Muscle layer of colon (tissue), 2 donors: Measurements from ENCODE around the gene DRC7.

Experiments used
- H3K27ac ChIP-seq: one replicate; pipeline ENCODE4 v1.7.0; 2013; ENCODE audit warnings: low read depth, mild to moderate bottlenecking, low read length, moderate library complexity
- H3K27me3 ChIP-seq, 2 donors: one replicate each; pipeline ENCODE4 v1.7.0; 2013; ENCODE audit warnings: low read length in 2 of 2, mild to moderate bottlenecking in 2 of 2; ENCODE audit not compliant: insufficient read depth in 2 of 2, control insufficient read depth in 1 of 2
- H3K36me3 ChIP-seq: one replicate; pipeline ENCODE4 v1.7.0; 2013; ENCODE audit warnings: mild to moderate bottlenecking, low read length; ENCODE audit not compliant: insufficient read depth
- H3K4me1 ChIP-seq: one replicate; pipeline ENCODE4 v1.7.0; 2013; ENCODE audit warnings: mild to moderate bottlenecking, low read length; ENCODE audit not compliant: insufficient read depth
- H3K4me3 ChIP-seq, 2 donors: one replicate each; pipeline ENCODE4 v1.7.0; 2013; ENCODE audit warnings: low read length in 2 of 2, low read depth in 1 of 2, mild to moderate bottlenecking in 1 of 2, moderate library complexity in 1 of 2
- H3K9ac ChIP-seq: one replicate; pipeline ENCODE4 v1.7.0; 2013; ENCODE audit warnings: low read length
- H3K9me3 ChIP-seq: one replicate; pipeline ENCODE4 v1.7.0; 2013; ENCODE audit warnings: mild to moderate bottlenecking, low read length
- donor health status: abdominal sarcoma.
- donor health status: Adenocarcinoma of cecum.

The DRC7 gene

GRCh38 chr16:57758331-57759117, 63.9 kb downstream of the DRC7 start:
- no peak overlapping the region for H3K9ac ChIP-seq
- H3K9me3 ChIP-seq, result no peaks in the 10 kb centered on the region
- H3K4me1 ChIP-seq, result no peaks in the 10 kb centered on the region
- H3K36me3 ChIP-seq, result no peaks in the 10 kb centered on the region
- H3K27me3 ChIP-seq, result no peaks in the 10 kb centered on the region
- H3K4me3 ChIP-seq, result no peak overlapping the region
- no peak overlapping the region for H3K27ac ChIP-seq

GRCh38 chr16:57759131-57759530, 64.5 kb downstream of the DRC7 start:
- H3K27me3 ChIP-seq, result no peaks in the 10 kb centered on the region
- H3K9ac ChIP-seq, result no peak overlapping the region
- no peak overlapping the region for H3K27ac ChIP-seq
- no peaks in the 10 kb centered on the region for H3K4me1 ChIP-seq
- H3K4me3 ChIP-seq, result no peak overlapping the region
- H3K36me3 ChIP-seq, result no peaks in the 10 kb centered on the region
- no peaks in the 10 kb centered on the region for H3K9me3 ChIP-seq

GRCh38 chr16:57759541-57760356, 65.1 kb downstream of the DRC7 start:
- Histone ChIP-seq H3K36me3 (no peaks in the 10 kb centered on the region), H3K9ac (no peak overlapping the region), H3K4me1 (no peaks in the 10 kb centered on the region), H3K27me3 (no peaks in the 10 kb centered on the region), H3K4me3 (no peak overlapping the region), H3K27ac (no peak overlapping the region), H3K9me3 (no peaks in the 10 kb centered on the region)

DNA sequence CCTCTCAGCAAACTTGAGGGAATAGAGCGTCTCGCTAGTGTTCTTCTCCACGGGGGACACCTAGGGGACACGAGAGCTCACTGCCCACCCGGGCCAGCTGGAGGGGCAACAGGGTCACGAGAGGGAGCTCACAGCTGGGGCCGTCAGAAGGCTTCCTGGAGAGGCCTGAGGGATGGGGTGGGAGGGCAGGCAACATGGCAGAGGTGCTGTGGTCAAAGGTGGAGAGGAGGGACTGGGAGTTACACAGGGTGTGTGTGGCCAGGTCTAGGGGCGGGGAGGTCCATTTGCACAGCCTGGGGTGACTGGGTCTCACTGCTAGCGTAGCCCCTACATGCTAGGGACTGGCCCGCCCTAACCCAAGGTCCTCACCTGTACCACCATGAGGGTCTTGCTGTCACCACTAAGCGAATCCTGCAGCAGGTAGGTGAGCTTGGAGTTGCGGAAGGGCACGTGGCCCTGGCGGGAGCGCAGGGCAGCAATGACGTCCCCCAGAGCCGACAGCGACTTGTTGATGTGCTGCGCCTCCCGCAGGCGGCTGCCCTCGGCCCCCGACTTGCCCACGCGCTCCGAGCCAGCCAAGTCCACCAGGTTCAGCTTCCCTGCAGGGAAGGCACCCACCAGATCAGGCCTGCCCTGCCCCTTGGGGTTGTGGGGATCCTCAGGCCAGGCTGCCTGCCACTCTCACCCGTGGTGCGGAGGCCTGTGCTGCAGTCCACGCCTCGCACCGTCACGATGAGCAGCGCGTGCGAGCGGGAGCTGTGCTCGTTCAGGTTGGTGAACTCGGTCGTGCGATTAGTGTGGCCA, 66.0 kb downstream of the DRC7 start:
- H3K36me3 ChIP-seq, result no peaks in the 10 kb centered on the region
- no peak overlapping the region for H3K27ac ChIP-seq
- no peaks in the 10 kb centered on the region for H3K9me3 ChIP-seq

GRCh38 chr16:57761301-57761700, 66.7 kb downstream of the DRC7 start:
- Histone ChIP-seq H3K27ac (no peak overlapping the region), H3K36me3 (no peaks in the 10 kb centered on the region), H3K27me3 (no peaks in the 10 kb centered on the region), H3K4me3 (no peak overlapping the region), H3K9ac (no peak overlapping the region), H3K4me1 (no peaks in the 10 kb centered on the region), H3K9me3 (no peaks in the 10 kb centered on the region)

More for the DNA sequence above, 66.0 kb downstream of the DRC7 start:
- H3K4me1 ChIP-seq, result no peaks in the 10 kb centered on the region
- no peaks in the 10 kb centered on the region for H3K27me3 ChIP-seq
- H3K9ac ChIP-seq, result no peak overlapping the region
- no peak overlapping the region for H3K4me3 ChIP-seq

GRCh38 chr16:57761957-57762356, 67.4 kb downstream of the DRC7 start:
- no peak overlapping the region for H3K27ac ChIP-seq
- no peak overlapping the region for H3K4me3 ChIP-seq
- H3K9me3 ChIP-seq, result no peaks in the 10 kb centered on the region
- no peaks in the 10 kb centered on the region for H3K27me3 ChIP-seq
- no peaks in the 10 kb centered on the region for H3K4me1 ChIP-seq
- no peaks in the 10 kb centered on the region for H3K36me3 ChIP-seq
- H3K9ac ChIP-seq, result no peak overlapping the region

DNA sequence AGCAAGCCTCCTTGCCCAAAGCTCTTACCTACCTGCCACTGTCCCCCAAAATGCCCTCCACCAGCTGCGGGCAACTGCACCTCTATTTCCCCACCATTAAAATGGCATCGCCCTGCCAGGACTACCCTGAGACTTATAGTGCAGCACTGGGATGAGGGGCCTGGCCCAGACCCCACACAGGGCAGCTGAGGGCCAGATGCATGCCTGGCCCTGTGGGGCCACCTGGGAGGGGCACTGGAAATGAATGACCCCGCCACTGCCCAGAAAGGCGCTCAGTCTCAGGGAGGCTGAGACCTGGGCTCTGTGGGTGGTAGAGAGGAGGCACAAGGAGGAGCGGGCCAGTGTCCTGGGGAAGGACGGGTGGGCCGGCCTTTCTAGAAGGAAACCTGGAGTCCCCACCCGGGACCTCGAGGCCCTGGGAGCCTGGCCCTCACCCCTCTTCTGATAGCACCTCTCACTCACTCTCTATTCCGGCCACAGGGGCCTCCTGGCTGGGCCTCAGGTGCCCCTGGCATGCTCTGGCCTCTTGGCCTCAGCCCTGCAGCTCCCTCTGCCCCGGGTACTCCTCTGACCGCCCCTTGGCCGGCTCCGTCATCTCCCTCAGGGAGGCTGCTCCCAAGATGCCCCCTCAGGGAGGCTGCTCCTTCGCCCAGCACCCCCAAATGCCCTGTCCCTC, 67.9 kb downstream of the DRC7 start:
- Histone ChIP-seq H3K4me3 (no peak overlapping the region), H3K9ac (no peak overlapping the region), H3K4me1 (no peaks in the 10 kb centered on the region), H3K27me3 (no peaks in the 10 kb centered on the region), H3K36me3 (peaks cover 3% of the 10 kb centered on the region), H3K27ac (no peak overlapping the region), H3K9me3 (no peaks in the 10 kb centered on the region)

- Histone ChIP-seq H3K9ac (no peak overlapping the region), H3K4me3 (no peak overlapping the region), H3K4me1 (no peaks in the 10 kb centered on the region), H3K27me3 (no peaks in the 10 kb centered on the region), H3K36me3 (peaks cover 3% of the 10 kb centered on the region), H3K9me3 (no peaks in the 10 kb centered on the region), H3K27ac (no peak overlapping the region)
These were observed 68.8 kb downstream of the DRC7 start for GRCh38 chr16:57763285-57764005.

- H3K9me3 ChIP-seq, result no peaks in the 10 kb centered on the region
- no peak overlapping the region for H3K4me3 ChIP-seq
- peaks cover 3% of the 10 kb centered on the region for H3K36me3 ChIP-seq
- no peaks in the 10 kb centered on the region for H3K27me3 ChIP-seq
- H3K9ac ChIP-seq, result no peak overlapping the region
- no peak overlapping the region for H3K27ac ChIP-seq
- no peaks in the 10 kb centered on the region for H3K4me1 ChIP-seq
These were observed 69.4 kb downstream of the DRC7 start for GRCh38 chr16:57764006-57764340.

DNA sequence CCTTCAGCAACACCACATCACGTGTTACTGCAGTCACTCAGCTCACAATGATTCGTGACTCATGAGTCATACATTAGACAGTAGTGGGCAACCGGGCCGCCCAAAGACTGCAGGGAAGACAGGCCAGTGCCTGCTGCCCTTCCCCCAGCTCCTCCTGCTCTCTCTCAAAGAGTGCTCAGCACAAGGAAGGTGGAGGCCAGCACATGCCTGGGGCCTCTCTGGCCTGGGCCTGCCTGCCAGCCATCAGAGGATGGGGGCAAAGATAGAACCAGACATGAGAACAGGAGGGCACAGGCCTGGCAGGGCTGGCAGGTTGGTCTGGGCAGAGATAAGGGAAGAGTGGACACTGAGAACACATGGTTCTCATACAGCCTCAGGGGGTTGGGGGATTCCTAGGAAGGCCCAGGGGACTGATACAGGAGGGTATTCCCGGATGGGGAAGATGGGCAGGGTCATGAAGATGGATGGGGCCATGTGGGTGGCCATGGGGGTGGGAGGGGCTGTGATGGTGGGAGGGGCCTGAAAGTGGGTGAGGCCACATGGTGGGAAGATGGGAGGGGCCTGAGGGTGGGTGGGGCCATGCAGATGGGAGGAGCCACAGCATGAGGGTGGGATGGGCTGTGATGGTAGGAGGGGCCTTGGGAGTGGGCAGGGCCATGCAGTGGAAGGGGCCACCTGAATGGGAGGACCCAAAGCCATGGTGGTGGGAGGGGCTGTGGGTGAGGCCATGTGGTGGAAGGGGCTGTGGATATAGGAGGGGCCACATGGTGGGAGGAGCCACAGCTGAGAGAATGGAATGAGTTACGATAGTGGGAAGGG, 69.9 kb downstream of the DRC7 start:
- no peaks in the 10 kb centered on the region for H3K9me3 ChIP-seq
- no peak overlapping the region for H3K9ac ChIP-seq
- peaks cover 3% of the 10 kb centered on the region for H3K36me3 ChIP-seq
- H3K4me3 ChIP-seq, result no peak overlapping the region
- no peaks in the 10 kb centered on the region for H3K27me3 ChIP-seq
- no peak overlapping the region for H3K27ac ChIP-seq
- H3K4me1 ChIP-seq, result no peaks in the 10 kb centered on the region
